GM23338 (cell line): ENCODE results near the gene FHIT. TPM values are rescaled to one million over a fixed set of nuclear protein-coding genes. Genes with fewer than 3 reads are reported as not detected.
A peak's percentile ranks its signal among the peaks of the same experiment; 100 is the strongest.

Source experiments
- ATAC-seq: fragments of 200-7000 bp; cut with Tn5 transposase; 3 replicates; pipeline ENCODE4 v1.9.1; 2020
- DNase-seq: peaks from one replicate; pipeline ENCODE4 v3.0.0-alpha.2; 2015; ENCODE audit warnings: low spot score
- H2AFZ ChIP-seq: fragments of 200-600 bp; sonication (generic); 2 replicates; pipeline ENCODE4 v1.8.0; 2016; ENCODE audit warnings: antibody characterized with exemption, mild to moderate bottlenecking, moderate library complexity
- H3F3A ChIP-seq: fragments of 200-600 bp; sonication (generic); replicated peaks from 2 replicates; pipeline ENCODE4 v1.8.0; 2017; ENCODE audit warnings: antibody characterized with exemption, mixed run types, low read depth
- H3K27ac ChIP-seq: fragments of 200-600 bp; sonication (generic); 2 replicates; pipeline ENCODE4 v1.6.1; 2016; ENCODE audit warnings: low read depth
- H3K27me3 ChIP-seq: fragments of 200-600 bp; sonication (generic); 2 replicates; pipeline ENCODE4 v1.8.0; 2016; ENCODE audit warnings: mild to moderate bottlenecking, mixed run types, moderate library complexity; ENCODE audit not compliant: insufficient read depth
- H3K36me3 ChIP-seq: fragments of 200-600 bp; sonication (generic); 2 replicates; pipeline ENCODE4 v1.8.0; 2016; ENCODE audit warnings: mild to moderate bottlenecking; ENCODE audit not compliant: insufficient read depth
- H3K4me1 ChIP-seq: fragments of 200-600 bp; sonication (generic); 2 replicates; pipeline ENCODE4 v1.8.0; 2016; ENCODE audit warnings: mild to moderate bottlenecking, moderate library complexity; ENCODE audit not compliant: insufficient read depth
- H3K4me2 ChIP-seq: fragments of 200-600 bp; sonication (generic); 2 replicates; pipeline ENCODE4 v1.7.1; 2017; ENCODE audit warnings: mixed run types
- H3K4me3 ChIP-seq: fragments of 200-600 bp; sonication (generic); 2 replicates; pipeline ENCODE4 v1.6.1; 2016; ENCODE audit warnings: mixed run types
- H3K79me2 ChIP-seq: fragments of 200-600 bp; sonication (generic); replicated peaks from 2 replicates; pipeline ENCODE4 v1.8.0; 2017; ENCODE audit warnings: mild to moderate bottlenecking; ENCODE audit not compliant: insufficient read depth
- H3K9me2 ChIP-seq: fragments of 200-600 bp; sonication (generic); 2 replicates; pipeline ENCODE4 v1.8.0; 2017; ENCODE audit not compliant: insufficient read depth
- H4K20me1 ChIP-seq: fragments of 200-600 bp; sonication (generic); replicated peaks from 2 replicates; pipeline ENCODE4 v1.8.0; 2017; ENCODE audit warnings: mild to moderate bottlenecking; ENCODE audit not compliant: insufficient read depth
- H3K27ac Mint-ChIP-seq: 2 replicates; pipeline ENCODE4 v1.8.0; 2020; ENCODE audit warnings: inconsistent platforms, mild to moderate bottlenecking, moderate library complexity, mixed read lengths
- H3K27me3 Mint-ChIP-seq: 3 replicates; pipeline ENCODE4 v1.8.0; 2022; ENCODE audit warnings: low read depth, mild to moderate bottlenecking, moderate library complexity, mixed read lengths, inconsistent platforms; ENCODE audit not compliant: insufficient read depth, poor library complexity
- H3K36me3 Mint-ChIP-seq: 3 replicates; pipeline ENCODE4 v1.8.0; 2021; ENCODE audit warnings: low read depth, mild to moderate bottlenecking, inconsistent platforms, moderate library complexity, mixed read lengths
- H3K4me1 Mint-ChIP-seq: 3 replicates; pipeline ENCODE4 v1.8.0; 2020; ENCODE audit warnings: mild to moderate bottlenecking, inconsistent platforms, mixed read lengths
- H3K4me3 Mint-ChIP-seq: 3 replicates; pipeline ENCODE4 v1.8.0; 2021; ENCODE audit warnings: moderate library complexity, mild to moderate bottlenecking, inconsistent platforms, mixed read lengths
- H3K9me3 Mint-ChIP-seq: 3 replicates; pipeline ENCODE4 v1.8.0; 2020; ENCODE audit warnings: moderate library complexity, mild to moderate bottlenecking, inconsistent platforms, mixed read lengths
- EZH2 ChIP-seq: fragments of 200-600 bp; sonication (generic); IDR thresholded peaks from one replicate; pipeline ENCODE4 v1.8.0; 2017; ENCODE audit warnings: antibody characterized with exemption, mild to moderate bottlenecking, low read depth; ENCODE audit not compliant: unreplicated experiment
- EZH2phosphoT487 ChIP-seq: fragments of 200-600 bp; sonication (generic); IDR thresholded peaks from one replicate; pipeline ENCODE4 v1.8.1; 2018; ENCODE audit warnings: antibody characterized with exemption; ENCODE audit not compliant: unreplicated experiment
- JUNB ChIP-seq: IDR thresholded peaks from one replicate; pipeline ENCODE4 v1.6.1; 2016; ENCODE audit warnings: antibody characterized with exemption; ENCODE audit not compliant: unreplicated experiment
- ZNF462 ChIP-seq: fragments of 250-450 bp; sonication (Bioruptor Pico); IDR thresholded peaks from 2 replicates; pipeline ENCODE4 v1.5.0; 2020; ENCODE audit warnings: mild to moderate bottlenecking, moderate library complexity
- polyA plus RNA-seq: library from polyadenylated mRNA; unstranded; fragments of >200 nt; fragmentation: Nextera tagmentation; extraction: Ambion mirVana; gene quantifications from 2 replicates; pipeline ENCODE4 v1.2.1, GENCODE V29; 2016
- total RNA-seq: library from RNA; depleted of rRNA; stranded (reverse); fragments of >200 nt; shearing (Covaris generic); gene quantifications from 2 replicates; pipeline ENCODE4 v1.2.3, GENCODE V29; 2014
- TF ChIP-seq, protein P1 (sequence below): IDR thresholded peaks from 2 replicates; pipeline ENCODE4 v1.6.1; 2016; ENCODE audit warnings: antibody characterized with exemption
- TF ChIP-seq, protein P2 (sequence below), 2 experiments: fragments of 200-600 bp in 1 of 2; sonication (generic) in 1 of 2; conservative IDR thresholded peaks; 2 replicates each; pipeline versions ENCODE4 v1.5.1 to v1.6.1; 2016 to 2017; ENCODE audit warnings: antibody characterized with exemption in 2 of 2, low read depth in 2 of 2, mild to moderate bottlenecking in 2 of 2, moderate library complexity in 1 of 2

The FHIT gene
- total and polyA plus RNA-seq, 2 experiments from 2014 or later: 3.0 to 8.3 TPM

DNA sequence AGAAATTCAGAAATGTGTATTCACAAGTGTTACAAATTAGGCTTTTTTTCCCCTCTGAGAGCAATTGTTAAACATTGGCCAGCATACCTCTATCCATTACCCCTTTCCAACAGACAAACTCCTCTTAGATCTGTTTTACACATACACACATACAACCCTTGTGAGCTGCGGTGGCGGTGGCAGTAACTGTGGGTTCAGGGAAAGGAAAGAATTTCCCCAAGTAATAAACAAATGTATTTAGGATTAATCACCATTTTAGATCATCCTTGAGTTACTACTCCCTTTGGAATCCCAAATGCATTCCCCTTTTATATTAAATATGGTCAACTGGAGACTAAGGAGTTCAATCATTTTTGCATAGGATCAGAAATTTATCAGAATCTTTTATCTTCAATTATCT, 667.0 kb downstream of the FHIT start (continued):
- TF ChIP-seq, protein P1, sequence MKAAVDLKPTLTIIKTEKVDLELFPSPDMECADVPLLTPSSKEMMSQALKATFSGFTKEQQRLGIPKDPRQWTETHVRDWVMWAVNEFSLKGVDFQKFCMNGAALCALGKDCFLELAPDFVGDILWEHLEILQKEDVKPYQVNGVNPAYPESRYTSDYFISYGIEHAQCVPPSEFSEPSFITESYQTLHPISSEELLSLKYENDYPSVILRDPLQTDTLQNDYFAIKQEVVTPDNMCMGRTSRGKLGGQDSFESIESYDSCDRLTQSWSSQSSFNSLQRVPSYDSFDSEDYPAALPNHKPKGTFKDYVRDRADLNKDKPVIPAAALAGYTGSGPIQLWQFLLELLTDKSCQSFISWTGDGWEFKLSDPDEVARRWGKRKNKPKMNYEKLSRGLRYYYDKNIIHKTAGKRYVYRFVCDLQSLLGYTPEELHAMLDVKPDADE: no peak
- TF ChIP-seq EZH2 (no peak), JUNB (no peak), ZNF462 (CRISPR knock-in tag) (no peak), EZH2phosphoT487 (no peak)

DNA sequence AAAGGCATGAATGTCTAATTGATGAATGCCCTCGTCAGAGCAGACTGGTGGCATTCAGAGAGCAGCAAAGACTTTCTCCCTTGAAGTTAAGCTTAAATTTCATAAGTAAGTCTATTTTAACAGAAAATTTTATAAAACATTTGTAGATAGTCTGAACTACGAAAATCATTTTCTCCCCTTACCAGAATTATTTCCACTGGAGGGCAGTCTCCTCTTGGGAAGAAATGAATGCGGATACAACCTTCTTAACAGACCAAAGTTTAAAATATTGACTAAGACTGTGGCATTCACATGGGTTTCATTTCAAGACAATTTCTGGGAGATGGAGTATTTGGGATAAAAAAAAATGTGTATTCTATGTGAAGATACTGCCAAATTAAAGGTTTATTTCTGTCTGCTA, 669.0 kb downstream of the FHIT start:
- Histone ChIP-seq H3K4me1 (peaks cover 17% of the 10 kb centered on the region; the same call in 1 of the 2 replicates), H3K4me3 (no peak overlapping the region), H3K27me3 (no peaks in the 10 kb centered on the region), H3K9me2 (no peaks in the 10 kb centered on the region), H3K4me2 (no peak overlapping the region), H2AFZ (no peak overlapping the region), H3K36me3 (0 out of 2 replicates have a peak, but pooled peaks cover 2% of the 10 kb centered on the region), H3K27ac (no peak overlapping the region), H3K79me2 (no peaks in the 10 kb centered on the region), H3F3A (no peaks in the 10 kb centered on the region), H4K20me1 (no peaks in the 10 kb centered on the region)
- DNase-seq (peak; percentile 24), ATAC-seq (no peak)
- Mint-ChIP-seq H3K4me3 (no peak overlapping the region), H3K36me3 (peaks cover 4% of the 10 kb centered on the region; the same call in 1 of the 3 replicates), H3K9me3 (no peaks in the 10 kb centered on the region; the same call in 2 of the 3 replicates), H3K27me3 (peaks cover 2% of the 10 kb centered on the region), H3K27ac (no peak overlapping the region), H3K4me1 (peaks cover 17% of the 10 kb centered on the region)
- no peak for TF ChIP-seq EZH2
- TF ChIP-seq, protein P2, sequence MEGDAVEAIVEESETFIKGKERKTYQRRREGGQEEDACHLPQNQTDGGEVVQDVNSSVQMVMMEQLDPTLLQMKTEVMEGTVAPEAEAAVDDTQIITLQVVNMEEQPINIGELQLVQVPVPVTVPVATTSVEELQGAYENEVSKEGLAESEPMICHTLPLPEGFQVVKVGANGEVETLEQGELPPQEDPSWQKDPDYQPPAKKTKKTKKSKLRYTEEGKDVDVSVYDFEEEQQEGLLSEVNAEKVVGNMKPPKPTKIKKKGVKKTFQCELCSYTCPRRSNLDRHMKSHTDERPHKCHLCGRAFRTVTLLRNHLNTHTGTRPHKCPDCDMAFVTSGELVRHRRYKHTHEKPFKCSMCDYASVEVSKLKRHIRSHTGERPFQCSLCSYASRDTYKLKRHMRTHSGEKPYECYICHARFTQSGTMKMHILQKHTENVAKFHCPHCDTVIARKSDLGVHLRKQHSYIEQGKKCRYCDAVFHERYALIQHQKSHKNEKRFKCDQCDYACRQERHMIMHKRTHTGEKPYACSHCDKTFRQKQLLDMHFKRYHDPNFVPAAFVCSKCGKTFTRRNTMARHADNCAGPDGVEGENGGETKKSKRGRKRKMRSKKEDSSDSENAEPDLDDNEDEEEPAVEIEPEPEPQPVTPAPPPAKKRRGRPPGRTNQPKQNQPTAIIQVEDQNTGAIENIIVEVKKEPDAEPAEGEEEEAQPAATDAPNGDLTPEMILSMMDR (conservative IDR thresholded peaks at IDR 0.05; ENCODE audit: low read depth in 2 of 2): peak; percentile 59 to 68
